GM12878 (cell line): ENCODE results near the gene ADCY1. TPM values are rescaled to one million over a fixed set of nuclear protein-coding genes. Genes with fewer than 3 reads are reported as not detected.

ENCODE experiments used
- ATAC-seq: fragments of 200-7000 bp; cut with Tn5 transposase; 3 replicates; pipeline ENCODE4 v1.9.1; 2020; ENCODE audit warnings: mild to moderate bottlenecking, moderate library complexity
- BruUV-seq: library from RNA; stranded (reverse); fragments of 400-500 nt; replicated peaks from 2 replicates; lab custom pipeline; 2021; lab: Mats Ljungman, UMichigan
- CTCF ChIA-PET: fragments of 300-600 bp; sonication (Branson Sonifier 250); formaldehyde crosslinking; extraction: SDS; loops from one replicate; lab custom pipeline; 2021; ENCODE audit warnings: inconsistent platforms; lab: Yijun Ruan, JAX
- POLR2A ChIA-PET: fragments of 350-600 bp; formaldehyde crosslinking; extraction: SDS; loops from one replicate; lab custom pipeline; 2021; ENCODE audit warnings: inconsistent platforms; lab: Charles Lee
- RAD21 ChIA-PET: fragments of 300-600 bp; sonication (Branson Sonifier 250); formaldehyde crosslinking; loops from one replicate; lab custom pipeline; 2023; ENCODE audit warnings: antibody characterized with exemption; ENCODE audit not compliant: unreplicated experiment; lab: Charles Lee
- SMC1A ChIA-PET: fragments of 300-600 bp; sonication (Branson Sonifier 250); formaldehyde crosslinking; loops from one replicate; lab custom pipeline; 2023; ENCODE audit not compliant: unreplicated experiment, uncharacterized antibody; lab: Charles Lee
- DNase-seq: peaks from one replicate; pipeline ENCODE4 v3.0.0-alpha.2; 2011; ENCODE audit warnings: low read depth, low spot score
- FAIRE-seq: peaks from 3 replicates; lab custom pipeline; 2011; peaks lifted over from hg19 to GRCh38; lab: Jason Lieb, UNC
- H2AFZ ChIP-seq: 2 replicates; pipeline ENCODE4 v1.6.0; 2011; ENCODE audit warnings: low read depth, low read length, control low read depth; ENCODE audit not compliant: control insufficient read depth
- H3K27ac ChIP-seq: 2 replicates; pipeline ENCODE4 v1.5.1; 2011; ENCODE audit warnings: control low read depth; ENCODE audit not compliant: control insufficient read depth, insufficient read depth
- H3K27me3 ChIP-seq, 2 experiments: replicated peaks in 1 of 2; 2 replicates each; pipeline versions ENCODE4 v1.6.0 to v1.6.1; 2011; ENCODE audit warnings: low read length in 1 of 2; ENCODE audit not compliant: control insufficient read depth in 2 of 2, insufficient read depth in 2 of 2
- H3K36me3 ChIP-seq, 2 experiments: 2 replicates each; pipeline ENCODE4 v1.5.1; 2011; ENCODE audit warnings: low read length in 1 of 2; ENCODE audit not compliant: control insufficient read depth in 2 of 2, insufficient read depth in 2 of 2
- H3K4me1 ChIP-seq: 2 replicates; pipeline ENCODE4 v1.6.1; 2011; ENCODE audit warnings: mild to moderate bottlenecking, low read length, moderate library complexity, mixed read lengths; ENCODE audit not compliant: control insufficient read depth, insufficient read depth
- H3K4me2 ChIP-seq: 2 replicates; pipeline ENCODE4 v1.6.0; 2011; ENCODE audit warnings: control low read depth; ENCODE audit not compliant: control insufficient read depth, insufficient read depth
- H3K4me3 ChIP-seq: fragments of 200-600 bp; sonication (generic); 2 replicates; pipeline ENCODE4 v1.5.1; 2016
- H3K79me2 ChIP-seq: 2 replicates; pipeline ENCODE4 v1.6.0; 2011; ENCODE audit warnings: low read length; ENCODE audit not compliant: control insufficient read depth, insufficient read depth
- H3K9ac ChIP-seq: 2 replicates; pipeline ENCODE4 v1.8.0; 2011; ENCODE audit warnings: low read length, control low read depth, mixed read lengths; ENCODE audit not compliant: control insufficient read depth, insufficient read depth
- H3K9me3 ChIP-seq: replicated peaks from 3 replicates; pipeline ENCODE4 v1.5.1; 2011; ENCODE audit warnings: mild to moderate bottlenecking, low read length; ENCODE audit not compliant: control insufficient read depth, insufficient read depth
- H4K20me1 ChIP-seq: 2 replicates; pipeline ENCODE4 v1.6.0; 2011; ENCODE audit not compliant: control insufficient read depth, insufficient read depth
- ASH2L ChIP-seq: fragments of 300-600, 200-600 bp; sonication (generic); IDR thresholded peaks from 2 replicates; pipeline ENCODE4 v1.6.1; 2017; ENCODE audit warnings: low read depth, mild to moderate bottlenecking, borderline replicate concordance
- BRCA1 ChIP-seq: IDR thresholded peaks from 2 replicates; pipeline ENCODE4 v1.6.1; 2011; ENCODE audit warnings: low read depth, low read length, improper control_type of control experiment
- CREB1 ChIP-seq: IDR thresholded peaks from 2 replicates; pipeline ENCODE4 v1.6.1; 2012; ENCODE audit warnings: low read depth, mild to moderate bottlenecking, inconsistent platforms
- EED ChIP-seq: sonication (generic); IDR thresholded peaks from 2 replicates; pipeline ENCODE4 v1.6.1; 2016; ENCODE audit warnings: antibody characterized with exemption, low read depth
- KLF5 ChIP-seq: fragments of 450-650 bp; IDR thresholded peaks from 2 replicates; pipeline ENCODE4 v1.6.1; 2014; ENCODE audit warnings: mild to moderate bottlenecking; ENCODE audit not compliant: partially characterized antibody
- MEF2A ChIP-seq: IDR thresholded peaks from 2 replicates; pipeline ENCODE4 v1.6.1; 2011; ENCODE audit warnings: low read depth, mild to moderate bottlenecking, low read length, moderate library complexity; ENCODE audit not compliant: insufficient read depth
- NFIC ChIP-seq: IDR thresholded peaks from 2 replicates; pipeline ENCODE4 v1.6.1; 2012; ENCODE audit warnings: low read depth, mild to moderate bottlenecking, inconsistent platforms, low read length, moderate library complexity
- NFYB ChIP-seq: IDR thresholded peaks from 2 replicates; pipeline ENCODE4 v1.6.1; 2011; ENCODE audit warnings: low read depth, mild to moderate bottlenecking, low read length, improper control_type of control experiment, moderate library complexity; ENCODE audit not compliant: insufficient read depth
- POLR2AphosphoS2 ChIP-seq: IDR thresholded peaks from 2 replicates; pipeline ENCODE4 v1.6.1; 2011; ENCODE audit warnings: low read depth, mild to moderate bottlenecking, low read length, improper control_type of control experiment, moderate library complexity
- SIX5 ChIP-seq: IDR thresholded peaks from 2 replicates; pipeline ENCODE4 v1.6.1; 2011; ENCODE audit warnings: mild to moderate bottlenecking, low read depth, low read length, moderate library complexity; ENCODE audit not compliant: severe bottlenecking
- ZNF274 ChIP-seq: IDR thresholded peaks from one replicate; pipeline ENCODE4 v1.8.0; 2011; ENCODE audit not compliant: insufficient read length, insufficient read depth
- ZSCAN29 ChIP-seq: fragments of 450-650 bp; IDR thresholded peaks from 2 replicates; pipeline ENCODE4 v1.6.1; 2017; ENCODE audit warnings: mild to moderate bottlenecking, moderate library complexity
- WGBS: methylation state at CpG from one replicate; pipeline ENCODE4 v1.1.6; 2016; ENCODE audit warnings: low lambda C conversion rate; ENCODE audit not compliant: insufficient replicate concordance, insufficient coverage; ENCODE audit errors: missing lambda C conversion rate; 5-methylcytosine and 5-hydroxymethylcytosine counted together
- in situ Hi-C: fragments of 300-500 bp; cut with MboI; formaldehyde crosslinking; loops from 9 replicates; pipeline ENCODE4 v1.14.3; 2018; ENCODE audit warnings: mixed read lengths
- intact Hi-C: fragments of 100-400 bp; cut with micrococcal nuclease; formaldehyde crosslinking; loops from one replicate; pipeline ENCODE4 v1.14.2; 2022; ENCODE audit not compliant: unreplicated experiment
- polyA plus RNA-seq, 11 experiments: library from polyadenylated mRNA; depleted of rRNA in 4 of 11; unstranded in 6 of 11; stranded (reverse) in 5 of 11; fragments of >200 nt; fragmentation: Nextera tagmentation in 4 of 11; fragmentation: Illumina TruSeq in 1 of 11; extraction: Ambion mirVana in 4 of 11; extraction: Trizol in 1 of 11; gene quantifications; 1 replicate in 1 of 11; 2 replicates in 10 of 11; pipeline versions ENCODE4 v1.2.1 to v1.2.3, GENCODE V29; 2011 to 2016; ENCODE audit warnings: inconsistent platforms in 2 of 11, missing spikeins in 2 of 11, low read depth in 1 of 11
- total RNA-seq, 4 experiments: library from RNA; depleted of rRNA in 3 of 4; stranded (reverse); fragments of >200 nt in 3 of 4; fragmentation: Illumina TruSeq in 1 of 4; extraction: Trizol in 1 of 4; gene quantifications; 2 replicates each; pipeline versions ENCODE4 v1.2.1 to v1.2.3, GENCODE V29; 2013 to 2021
- TF ChIP-seq, protein P1 (sequence below): IDR thresholded peaks from 2 replicates; pipeline ENCODE4 v1.6.1; 2012; ENCODE audit warnings: improper control_type of control experiment, low read depth, low read length; ENCODE audit not compliant: insufficient replicate concordance
- TF ChIP-seq, protein P2 (sequence below): fragments of 450-650 bp; IDR thresholded peaks from 2 replicates; pipeline ENCODE4 v1.6.1; 2017; ENCODE audit warnings: low read depth, mild to moderate bottlenecking, moderate library complexity
- TF ChIP-seq, protein P3 (sequence below): IDR thresholded peaks from 2 replicates; pipeline ENCODE4 v1.6.1; 2011; ENCODE audit warnings: mild to moderate bottlenecking, low read depth, low read length, moderate library complexity; ENCODE audit not compliant: insufficient replicate concordance
- TF ChIP-seq, protein P4 (sequence below): IDR thresholded peaks from 2 replicates; pipeline ENCODE4 v1.6.1; 2012; ENCODE audit warnings: low read length, inconsistent platforms

The ADCY1 gene
- total and polyA plus RNA-seq, 10 of the 15 experiments (the other 5 are each of a cell fraction or from before 2014, with no cell fraction given), result 0.13 to 1.4 (median 0.45) TPM; not detected in 1

DNA sequence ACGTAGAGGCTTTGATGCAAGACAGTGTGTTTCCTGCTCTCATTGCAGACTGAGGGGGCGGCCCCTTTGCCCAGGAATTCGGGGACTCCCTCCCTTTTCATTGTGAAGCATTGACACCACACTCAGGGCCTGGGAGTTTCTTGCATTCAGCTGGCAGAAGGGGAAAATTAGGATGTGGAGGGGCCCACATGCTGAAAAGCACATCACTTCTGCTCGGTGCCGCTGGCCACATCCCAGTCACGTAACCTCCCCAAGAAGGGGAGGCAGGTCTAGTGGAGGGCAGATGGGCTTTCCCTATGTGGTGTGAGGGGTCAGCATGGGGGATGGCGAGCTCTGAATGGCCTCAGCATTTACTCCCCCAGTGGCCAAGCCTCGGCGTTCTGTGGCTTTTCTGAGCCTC, 47.9 kb downstream of the ADCY1 start:
- no peak for FAIRE-seq
- no peaks in the 10 kb centered on the region; the same call in 2 of the 3 replicates for H3K9me3 ChIP-seq
- ChIA-PET POLR2A (no interaction called here), SMC1A (interaction anchor here (0.6 kb wide), 1 partner anchor 1256 kb away, joined by 3 read pairs; no protein-coding TSS in a partner anchor), RAD21 (no interaction called here), CTCF (no interaction called here)
- H3K27me3 ChIP-seq, result no peaks in the 10 kb centered on the region; a peak in 2 of 4 replicates
- no peaks in the 10 kb centered on the region for H3K4me1 ChIP-seq
- in situ Hi-C loops (no loop called here), intact Hi-C loops (no loop called here)
- no peak for DNase-seq
- H4K20me1 ChIP-seq, result no peaks in the 10 kb centered on the region
- 28% methylated on average over 9 of the region's 9 CpGs for whole genome bisulfite sequencing
- H3K36me3 ChIP-seq, result no peaks in the 10 kb centered on the region
- no peak overlapping the region for H3K4me2 ChIP-seq
- no peaks in the 10 kb centered on the region for H3K79me2 ChIP-seq
- ATAC-seq, result no peak
- no TSS peak for BruUV-seq
- H2AFZ ChIP-seq, result no peak overlapping the region
- no peak overlapping the region for H3K9ac ChIP-seq
- H3K4me3 ChIP-seq, result no peak overlapping the region
- H3K27ac ChIP-seq, result no peak overlapping the region
- no peak for TF ChIP-seq NFYB
- TF ChIP-seq, protein P1, sequence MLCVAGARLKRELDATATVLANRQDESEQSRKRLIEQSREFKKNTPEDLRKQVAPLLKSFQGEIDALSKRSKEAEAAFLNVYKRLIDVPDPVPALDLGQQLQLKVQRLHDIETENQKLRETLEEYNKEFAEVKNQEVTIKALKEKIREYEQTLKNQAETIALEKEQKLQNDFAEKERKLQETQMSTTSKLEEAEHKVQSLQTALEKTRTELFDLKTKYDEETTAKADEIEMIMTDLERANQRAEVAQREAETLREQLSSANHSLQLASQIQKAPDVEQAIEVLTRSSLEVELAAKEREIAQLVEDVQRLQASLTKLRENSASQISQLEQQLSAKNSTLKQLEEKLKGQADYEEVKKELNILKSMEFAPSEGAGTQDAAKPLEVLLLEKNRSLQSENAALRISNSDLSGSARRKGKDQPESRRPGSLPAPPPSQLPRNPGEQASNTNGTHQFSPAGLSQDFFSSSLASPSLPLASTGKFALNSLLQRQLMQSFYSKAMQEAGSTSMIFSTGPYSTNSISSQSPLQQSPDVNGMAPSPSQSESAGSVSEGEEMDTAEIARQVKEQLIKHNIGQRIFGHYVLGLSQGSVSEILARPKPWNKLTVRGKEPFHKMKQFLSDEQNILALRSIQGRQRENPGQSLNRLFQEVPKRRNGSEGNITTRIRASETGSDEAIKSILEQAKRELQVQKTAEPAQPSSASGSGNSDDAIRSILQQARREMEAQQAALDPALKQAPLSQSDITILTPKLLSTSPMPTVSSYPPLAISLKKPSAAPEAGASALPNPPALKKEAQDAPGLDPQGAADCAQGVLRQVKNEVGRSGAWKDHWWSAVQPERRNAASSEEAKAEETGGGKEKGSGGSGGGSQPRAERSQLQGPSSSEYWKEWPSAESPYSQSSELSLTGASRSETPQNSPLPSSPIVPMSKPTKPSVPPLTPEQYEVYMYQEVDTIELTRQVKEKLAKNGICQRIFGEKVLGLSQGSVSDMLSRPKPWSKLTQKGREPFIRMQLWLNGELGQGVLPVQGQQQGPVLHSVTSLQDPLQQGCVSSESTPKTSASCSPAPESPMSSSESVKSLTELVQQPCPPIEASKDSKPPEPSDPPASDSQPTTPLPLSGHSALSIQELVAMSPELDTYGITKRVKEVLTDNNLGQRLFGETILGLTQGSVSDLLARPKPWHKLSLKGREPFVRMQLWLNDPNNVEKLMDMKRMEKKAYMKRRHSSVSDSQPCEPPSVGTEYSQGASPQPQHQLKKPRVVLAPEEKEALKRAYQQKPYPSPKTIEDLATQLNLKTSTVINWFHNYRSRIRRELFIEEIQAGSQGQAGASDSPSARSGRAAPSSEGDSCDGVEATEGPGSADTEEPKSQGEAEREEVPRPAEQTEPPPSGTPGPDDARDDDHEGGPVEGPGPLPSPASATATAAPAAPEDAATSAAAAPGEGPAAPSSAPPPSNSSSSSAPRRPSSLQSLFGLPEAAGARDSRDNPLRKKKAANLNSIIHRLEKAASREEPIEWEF, result no peak
- TF ChIP-seq SIX5, result no peak
- TF ChIP-seq CREB1, result no peak
- no peak for TF ChIP-seq ZSCAN29
- TF ChIP-seq, protein P2, sequence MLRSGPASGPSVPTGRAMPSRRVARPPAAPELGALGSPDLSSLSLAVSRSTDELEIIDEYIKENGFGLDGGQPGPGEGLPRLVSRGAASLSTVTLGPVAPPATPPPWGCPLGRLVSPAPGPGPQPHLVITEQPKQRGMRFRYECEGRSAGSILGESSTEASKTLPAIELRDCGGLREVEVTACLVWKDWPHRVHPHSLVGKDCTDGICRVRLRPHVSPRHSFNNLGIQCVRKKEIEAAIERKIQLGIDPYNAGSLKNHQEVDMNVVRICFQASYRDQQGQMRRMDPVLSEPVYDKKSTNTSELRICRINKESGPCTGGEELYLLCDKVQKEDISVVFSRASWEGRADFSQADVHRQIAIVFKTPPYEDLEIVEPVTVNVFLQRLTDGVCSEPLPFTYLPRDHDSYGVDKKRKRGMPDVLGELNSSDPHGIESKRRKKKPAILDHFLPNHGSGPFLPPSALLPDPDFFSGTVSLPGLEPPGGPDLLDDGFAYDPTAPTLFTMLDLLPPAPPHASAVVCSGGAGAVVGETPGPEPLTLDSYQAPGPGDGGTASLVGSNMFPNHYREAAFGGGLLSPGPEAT, result no peak
- TF ChIP-seq KLF5, result no peak
- TF ChIP-seq, protein P3, sequence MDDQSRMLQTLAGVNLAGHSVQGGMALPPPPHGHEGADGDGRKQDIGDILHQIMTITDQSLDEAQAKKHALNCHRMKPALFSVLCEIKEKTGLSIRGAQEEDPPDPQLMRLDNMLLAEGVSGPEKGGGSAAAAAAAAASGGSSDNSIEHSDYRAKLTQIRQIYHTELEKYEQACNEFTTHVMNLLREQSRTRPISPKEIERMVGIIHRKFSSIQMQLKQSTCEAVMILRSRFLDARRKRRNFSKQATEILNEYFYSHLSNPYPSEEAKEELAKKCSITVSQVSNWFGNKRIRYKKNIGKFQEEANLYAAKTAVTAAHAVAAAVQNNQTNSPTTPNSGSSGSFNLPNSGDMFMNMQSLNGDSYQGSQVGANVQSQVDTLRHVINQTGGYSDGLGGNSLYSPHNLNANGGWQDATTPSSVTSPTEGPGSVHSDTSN, result no peak
- TF ChIP-seq MEF2A, result no peak
- TF ChIP-seq BRCA1, result no peak
- TF ChIP-seq, protein P4, sequence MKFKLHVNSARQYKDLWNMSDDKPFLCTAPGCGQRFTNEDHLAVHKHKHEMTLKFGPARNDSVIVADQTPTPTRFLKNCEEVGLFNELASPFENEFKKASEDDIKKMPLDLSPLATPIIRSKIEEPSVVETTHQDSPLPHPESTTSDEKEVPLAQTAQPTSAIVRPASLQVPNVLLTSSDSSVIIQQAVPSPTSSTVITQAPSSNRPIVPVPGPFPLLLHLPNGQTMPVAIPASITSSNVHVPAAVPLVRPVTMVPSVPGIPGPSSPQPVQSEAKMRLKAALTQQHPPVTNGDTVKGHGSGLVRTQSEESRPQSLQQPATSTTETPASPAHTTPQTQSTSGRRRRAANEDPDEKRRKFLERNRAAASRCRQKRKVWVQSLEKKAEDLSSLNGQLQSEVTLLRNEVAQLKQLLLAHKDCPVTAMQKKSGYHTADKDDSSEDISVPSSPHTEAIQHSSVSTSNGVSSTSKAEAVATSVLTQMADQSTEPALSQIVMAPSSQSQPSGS, result no peak
- TF ChIP-seq NFIC, result no peak
- TF ChIP-seq EED, result no peak
- TF ChIP-seq POLR2AphosphoS2, result no peak
- TF ChIP-seq ZNF274, result no peak
- TF ChIP-seq ASH2L, result no peak
